Motor neuron (in vitro differentiated cells): ENCODE data around the gene LRRC28. TPM values are rescaled to one million over a fixed set of nuclear protein-coding genes. Genes with fewer than 3 reads are reported as not detected.

Experiments used
- ATAC-seq, 8 experiments: fragments of 200-7000 bp; cut with Tn5 transposase; replicated peaks in 6 of 8; 2 replicates each; pipeline ENCODE4 v1.8.0; 2021; ENCODE audit warnings: mild to moderate bottlenecking in 8 of 8, moderate library complexity in 8 of 8
- H3K27ac ChIP-seq, 2 donors: fragments of 250-450 bp; sonication (Bioruptor Pico); 2 replicates each; pipeline ENCODE4 v1.9.0; 2021; ENCODE audit warnings: antibody characterized with exemption in 2 of 2, mild to moderate bottlenecking in 2 of 2, moderate library complexity in 1 of 2
- H3K4me1 ChIP-seq, 2 donors: fragments of 250-450 bp; sonication (Bioruptor Pico); replicated peaks in 1 of 2; 2 replicates each; pipeline ENCODE4 v1.6.1; 2021; ENCODE audit warnings: antibody characterized with exemption in 2 of 2, mild to moderate bottlenecking in 2 of 2, moderate library complexity in 1 of 2
- H3K4me3 ChIP-seq, 5 donors: fragments of 250-450 bp; sonication (Bioruptor Pico); 2 replicates each; pipeline ENCODE4 v1.9.0; 2021; ENCODE audit warnings: antibody characterized with exemption in 5 of 5, mild to moderate bottlenecking in 5 of 5, moderate library complexity in 4 of 5
- WGBS, 10 experiments: fragments of 450-650 bp; shearing (Covaris generic); methylation state at CpG; one replicate each; pipeline ENCODE4 v1.0.0; 2022; 5-methylcytosine and 5-hydroxymethylcytosine counted together
- in situ Hi-C, 9 experiments: fragments of 400-800 bp; cut with MboI; loops; one replicate each; pipeline ENCODE4 v1.15.0; 2021; ENCODE audit warnings: low sequenced_read_pairs in 9 of 9, low pct_unique_long_range_greater_than_20kb in 2 of 9; ENCODE audit not compliant: unreplicated experiment in 9 of 9
- total RNA-seq, 8 experiments: library from RNA; unstranded; fragments of 300-600 nt; gene quantifications; 2 replicates each; pipeline versions ENCODE4 v1.2.3 to v1.2.4, GENCODE V29; 2022

Gene LRRC28
- 10 to 100 TPM; 13.2 to 27.2 (median 18.3) TPM for total RNA-seq

DNA sequence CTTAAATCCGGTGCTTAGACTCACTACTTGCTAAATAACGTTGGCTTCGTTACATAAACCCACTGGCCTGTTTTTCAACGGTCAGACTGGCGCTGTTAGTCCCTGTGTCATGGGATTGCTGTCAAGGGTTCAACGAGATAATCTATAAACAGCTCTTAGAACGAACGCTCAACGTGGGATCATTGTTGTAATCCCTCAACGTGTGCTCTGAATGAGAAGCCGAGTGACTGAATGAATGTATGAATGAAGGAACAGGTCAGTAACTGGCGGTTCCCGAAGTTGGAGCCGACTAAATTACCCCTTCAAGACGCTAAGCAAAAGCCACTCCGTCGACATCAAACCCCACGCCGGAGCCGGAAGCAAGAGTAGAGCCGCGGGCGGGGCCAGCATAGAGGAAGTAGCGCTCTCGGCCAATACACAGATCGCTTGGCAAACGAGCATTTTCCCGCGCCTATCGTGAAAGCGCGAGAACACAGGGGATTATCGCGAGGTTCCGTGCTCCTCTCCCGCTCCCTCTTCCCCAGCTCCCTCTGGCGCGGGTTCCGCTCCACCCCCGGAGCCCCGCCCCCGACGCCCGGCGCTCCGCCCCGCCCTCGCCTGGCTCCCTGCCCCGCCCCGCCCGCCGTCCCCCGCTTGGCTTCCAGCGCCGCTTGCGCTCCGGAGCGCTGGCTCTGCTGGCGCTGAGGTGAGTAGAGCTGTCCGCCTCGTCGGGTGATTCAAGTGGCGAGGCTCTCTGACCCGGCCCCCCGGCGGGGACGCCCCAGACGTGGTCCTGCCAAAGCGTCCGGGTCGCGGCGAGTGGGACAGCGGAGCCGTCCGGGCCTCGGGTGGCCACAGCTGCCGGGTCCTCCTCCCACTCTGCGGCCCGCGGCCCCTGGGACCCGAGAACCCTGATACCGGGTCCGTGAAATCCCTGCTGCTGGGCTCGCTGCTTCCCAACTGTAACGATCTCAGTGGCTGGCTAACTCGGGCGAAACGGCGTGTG, at the start of gene LRRC28:
TSS of gene LRRC28 (plus strand) at position 625 of the 985 bp plus-strand sequence. CDS start 4,477 bp downstream, outside the sequence.
- in situ Hi-C loops = loop anchor here in 1 of 9 experiments (25.0 kb wide), 1 partner anchor 486 kb away; the partner anchor contains the start of gene LYSMD4
- Histone ChIP-seq H3K4me3 (peak within 1 kb of the TSS; percentile 66 to 95 (median 88)), H3K4me1 (peaks cover 5 to 8% of the 10 kb centered on the region in 2 donors), H3K27ac (peak within 1 kb of the TSS; percentile 90 to 96)
- ATAC-seq = peak; percentile 92 to 99 (median 98)
- 0% methylated on average over 1 to 14 of the region's 90 CpGs for WGBS, 10 experiments

DNA sequence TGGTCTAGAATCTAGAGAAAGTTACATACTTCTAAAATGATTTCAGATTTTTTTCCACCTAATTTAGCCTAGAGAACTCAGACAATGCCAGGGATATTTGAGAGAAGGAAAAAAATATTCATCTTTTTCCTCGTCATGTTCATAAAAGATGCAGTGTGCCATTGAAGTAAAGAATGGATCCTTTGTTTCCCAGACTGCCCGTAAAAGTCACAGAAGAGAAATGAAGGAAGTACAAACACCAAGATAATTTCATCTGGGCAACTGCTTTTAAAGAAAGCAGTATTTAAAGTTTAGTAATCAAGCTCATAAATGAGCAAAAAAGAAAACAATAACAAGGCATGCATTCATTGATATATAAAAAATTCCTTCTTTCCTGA, 49.1 kb upstream of the LRRC28 start:
- H3K27ac ChIP-seq = no peak overlapping the region
- ATAC-seq = no peak
- no peaks in the 10 kb centered on the region for H3K4me1 ChIP-seq
- in situ Hi-C loops = loop anchor here in 1 of 9 experiments (25.0 kb wide), 1 partner anchor 115 kb away; no protein-coding TSS in a partner anchor
- no peak overlapping the region for H3K4me3 ChIP-seq
- WGBS, 10 experiments = 48 to 86% (median 74%) methylated on average over 1 to 2 of the region's 2 CpGs

DNA sequence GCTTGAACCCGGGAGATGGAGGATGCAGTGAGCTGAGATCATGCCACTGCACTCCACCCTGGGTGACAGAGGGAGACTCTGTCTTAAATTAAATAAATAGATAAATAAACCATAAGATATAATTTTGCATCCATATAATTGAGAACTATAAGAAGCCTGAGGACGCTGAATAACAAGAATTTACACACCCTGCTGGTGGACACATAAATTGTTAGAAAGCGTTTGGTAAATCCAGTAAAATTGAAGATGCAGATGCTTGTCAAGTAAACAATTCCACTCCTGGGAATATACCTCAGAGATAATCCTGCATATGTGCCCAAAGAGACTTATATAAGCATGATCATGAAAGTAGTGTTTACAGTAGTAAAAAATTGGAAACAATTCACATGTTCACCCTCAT, 43.6 kb upstream of the LRRC28 start:
- Histone ChIP-seq H3K27ac (no peak overlapping the region), H3K4me3 (no peak overlapping the region), H3K4me1 (no peaks in the 10 kb centered on the region)
- peak in 1 of 8 experiments; percentile 12 for ATAC-seq
- WGBS, 10 experiments = 72 to 100% (median 100%) methylated on average over 1 to 3 of the region's 3 CpGs; no CpG with 5 or more reads in 1 of the 10 experiments
- in situ Hi-C loops = loop anchor here in 1 of 9 experiments (25.0 kb wide), 1 partner anchor 120 kb away; no protein-coding TSS in a partner anchor

DNA sequence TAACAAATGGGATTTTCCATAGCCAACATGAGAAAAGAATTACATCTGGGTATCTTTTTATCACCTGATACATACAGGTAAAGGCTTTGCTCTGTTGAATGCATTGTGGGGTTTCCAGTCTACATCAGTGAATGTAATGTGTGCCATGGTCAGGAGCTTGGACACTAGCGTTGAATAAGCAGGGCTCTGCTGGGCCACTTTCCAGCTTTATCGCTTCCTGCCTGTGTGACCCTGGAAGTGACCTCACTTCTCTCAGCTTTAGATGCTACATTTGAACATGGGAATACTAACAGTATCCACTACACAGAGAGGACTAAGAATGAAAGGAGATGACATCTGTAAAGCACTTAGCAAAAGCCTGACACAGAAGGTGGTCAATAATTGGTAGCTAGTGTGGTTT, 42.0 kb upstream of the LRRC28 start:
- H3K27ac ChIP-seq = no peak overlapping the region
- H3K4me3 ChIP-seq = no peak overlapping the region
- ATAC-seq = no peak
- in situ Hi-C loops = loop anchor here in 1 of 9 experiments (25.0 kb wide), 1 partner anchor 122 kb away; no protein-coding TSS in a partner anchor
- no peaks in the 10 kb centered on the region for H3K4me1 ChIP-seq
- 80 to 100% (median 100%) methylated on average over 1 to 2 of the region's 2 CpGs; no CpG with 5 or more reads in 4 of the 10 experiments for WGBS, 10 experiments

DNA sequence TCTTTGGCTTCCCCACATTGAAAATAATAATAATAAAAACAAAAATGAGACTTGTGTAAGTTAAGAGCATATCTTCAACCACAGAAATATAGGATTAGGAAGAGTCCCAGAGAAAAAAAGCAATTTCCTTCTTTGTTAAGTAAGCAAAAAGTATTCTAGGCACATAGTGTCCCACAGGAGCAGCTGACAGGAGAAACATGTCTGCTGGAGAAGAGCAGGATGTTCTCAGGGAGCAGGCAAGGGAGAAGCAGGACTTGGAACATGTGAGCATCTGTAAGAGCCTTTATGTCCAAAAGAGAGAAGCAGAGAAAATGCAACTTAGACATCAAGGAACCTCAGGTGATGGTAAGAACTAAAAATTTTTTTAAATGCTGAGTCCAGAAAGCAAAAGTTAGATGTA, 40.9 kb upstream of the LRRC28 start:
- Histone ChIP-seq H3K4me1 (no peaks in the 10 kb centered on the region), H3K27ac (no peak overlapping the region), H3K4me3 (no peak overlapping the region)
- in situ Hi-C loops = loop anchor here in 3 of 9 experiments (10.0 to 25.0 kb wide), 2 partner anchors 106 to 123 kb away; partner anchors contain the start of gene SYNM (in 2 of the 3)
- ATAC-seq = no peak

DNA sequence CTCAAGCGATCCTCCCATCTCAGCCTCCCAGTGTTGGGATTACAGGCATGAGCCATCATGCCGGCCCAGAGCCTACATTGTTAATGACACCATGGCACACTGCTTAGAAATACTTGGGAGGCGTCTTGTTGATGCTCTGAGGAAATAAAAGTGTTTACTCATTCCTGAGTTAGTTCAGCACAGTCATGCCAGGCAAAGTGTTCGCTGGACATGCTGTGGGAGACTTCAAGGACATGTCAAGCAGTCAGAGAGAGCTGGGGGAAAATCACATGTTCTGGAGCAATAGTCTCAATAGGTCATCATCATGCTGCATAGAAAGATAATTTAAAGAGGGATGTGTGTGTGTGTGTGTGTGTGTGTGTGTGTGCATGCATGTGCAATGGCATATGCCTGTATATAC, 39.4 kb upstream of the LRRC28 start:
- peak in 1 of 8 experiments; percentile 18 for ATAC-seq
- H3K27ac ChIP-seq = no peak overlapping the region
- no peaks in the 10 kb centered on the region for H3K4me1 ChIP-seq
- no peak overlapping the region for H3K4me3 ChIP-seq
- in situ Hi-C loops = loop anchor here in 3 of 9 experiments (10.0 to 25.0 kb wide), 2 partner anchors 107 to 125 kb away; partner anchors contain the start of gene SYNM (in 2 of the 3)
- 63 to 100% (median 89%) methylated on average over 1 to 3 of the region's 4 CpGs; no CpG with 5 or more reads in 5 of the 10 experiments for WGBS, 10 experiments

DNA sequence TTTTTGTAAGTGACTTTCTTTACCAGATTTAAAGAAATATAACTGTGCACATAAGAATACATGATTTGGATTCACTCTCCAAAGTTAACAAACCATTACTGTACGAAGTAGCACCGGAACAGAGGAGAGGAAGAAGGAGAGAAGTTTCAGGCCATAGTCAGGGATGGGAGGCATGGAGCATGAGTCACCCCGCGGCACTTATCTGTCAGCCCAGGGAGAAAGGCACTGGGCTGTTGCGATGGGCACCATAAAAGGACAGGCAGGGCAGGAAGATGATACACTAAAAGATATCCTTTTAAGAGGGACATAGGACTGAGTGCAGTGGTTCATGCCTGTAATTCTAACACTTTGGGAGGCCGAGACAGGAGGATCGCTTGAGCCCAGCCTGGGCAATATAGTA, 38.9 kb upstream of the LRRC28 start:
- no peaks in the 10 kb centered on the region for H3K4me1 ChIP-seq
- H3K27ac ChIP-seq = no peak overlapping the region
- WGBS, 10 experiments = 68 to 93% (median 87%) methylated on average over 1 to 6 of the region's 7 CpGs
- H3K4me3 ChIP-seq = no peak overlapping the region
- in situ Hi-C loops = loop anchor here in 3 of 9 experiments (10.0 to 25.0 kb wide), 2 partner anchors 108 to 125 kb away; partner anchors contain the start of gene SYNM (in 2 of the 3)
- ATAC-seq = no peak

DNA sequence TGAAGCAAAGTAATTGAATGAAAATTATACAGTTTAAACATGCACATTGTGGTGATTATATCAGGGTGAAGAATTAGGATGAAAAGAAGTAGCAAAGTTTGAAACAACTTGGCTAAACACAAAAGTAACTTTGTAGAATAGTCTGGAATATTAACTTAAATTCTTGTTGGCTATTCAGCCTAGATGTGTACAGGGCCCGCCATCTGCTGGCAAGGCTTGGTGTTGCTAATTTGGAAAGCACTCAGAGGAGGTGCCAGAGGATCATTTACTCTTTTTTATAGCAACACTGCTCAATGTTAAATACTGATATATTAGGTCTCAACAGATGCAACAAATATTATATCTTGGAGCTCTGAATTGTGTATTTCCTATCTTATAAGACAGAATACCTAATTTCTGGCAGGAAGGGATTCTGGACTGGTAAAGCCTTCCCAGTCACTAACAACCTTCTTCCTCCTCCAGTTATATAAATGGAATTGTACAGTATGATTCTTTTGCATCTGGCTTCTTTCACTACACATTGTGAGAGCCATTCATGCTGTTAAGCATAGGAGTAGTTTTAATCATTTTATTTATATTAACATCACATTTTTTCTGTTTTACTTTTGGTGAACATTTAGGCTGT, 38.0 kb upstream of the LRRC28 start:
- in situ Hi-C loops = loop anchor here in 3 of 9 experiments (10.0 to 25.0 kb wide), 2 partner anchors 108 to 126 kb away; partner anchors contain the start of gene SYNM (in 2 of the 3)
- peak in 7 of 8 experiments; percentile 42 to 87 (median 65) for ATAC-seq
- H3K27ac ChIP-seq = no peak overlapping the region
- H3K4me3 ChIP-seq = no peak overlapping the region
- 0 to 33% (median 0%) methylated on average over 1 of the region's 1 CpG; no CpG with 5 or more reads in 2 of the 10 experiments for WGBS, 10 experiments
- no peaks in the 10 kb centered on the region for H3K4me1 ChIP-seq

DNA sequence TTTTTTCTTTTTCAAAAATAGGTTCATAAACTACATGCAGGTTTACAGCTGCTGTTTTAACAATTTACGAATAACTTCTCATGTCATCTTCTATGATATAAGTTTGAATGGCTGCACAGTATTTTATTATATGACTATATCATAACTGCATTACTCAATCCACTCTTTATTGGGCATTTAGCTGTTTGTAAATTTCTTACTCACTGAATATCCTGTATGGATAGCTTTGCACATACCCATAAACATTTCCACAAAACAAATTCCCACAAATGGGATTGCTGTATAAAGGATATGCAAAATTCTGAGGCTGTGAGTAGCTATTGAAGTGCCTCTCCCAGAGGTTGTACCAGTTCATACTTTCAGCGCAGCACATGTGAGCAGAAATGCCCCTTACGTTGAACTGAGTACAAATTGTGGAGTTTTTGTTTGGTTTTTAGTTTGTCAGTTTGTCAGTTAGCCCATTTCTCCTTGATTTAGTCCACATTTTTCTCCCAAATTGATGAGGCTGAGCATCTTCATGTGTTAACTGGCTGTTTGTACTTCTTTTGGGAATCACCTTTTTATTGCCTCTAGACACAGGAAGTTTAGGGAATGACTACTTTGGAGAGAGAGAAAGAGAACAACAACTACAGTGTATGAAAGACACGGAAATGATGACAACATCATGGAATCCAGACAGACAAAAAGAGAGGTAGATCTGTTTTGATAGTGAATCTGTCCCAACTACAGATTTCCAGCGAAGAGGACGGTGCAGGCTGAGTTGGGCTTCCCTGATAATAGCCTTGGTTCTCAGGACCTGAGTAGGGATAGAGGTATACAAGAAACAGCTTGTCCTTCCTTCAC, 26.7 kb upstream of the LRRC28 start:
- peak in 2 of 8 experiments; percentile 63 to 73 for ATAC-seq
- 50 to 100% (median 94%) methylated on average over 2 to 6 of the region's 6 CpGs for WGBS, 10 experiments

DNA sequence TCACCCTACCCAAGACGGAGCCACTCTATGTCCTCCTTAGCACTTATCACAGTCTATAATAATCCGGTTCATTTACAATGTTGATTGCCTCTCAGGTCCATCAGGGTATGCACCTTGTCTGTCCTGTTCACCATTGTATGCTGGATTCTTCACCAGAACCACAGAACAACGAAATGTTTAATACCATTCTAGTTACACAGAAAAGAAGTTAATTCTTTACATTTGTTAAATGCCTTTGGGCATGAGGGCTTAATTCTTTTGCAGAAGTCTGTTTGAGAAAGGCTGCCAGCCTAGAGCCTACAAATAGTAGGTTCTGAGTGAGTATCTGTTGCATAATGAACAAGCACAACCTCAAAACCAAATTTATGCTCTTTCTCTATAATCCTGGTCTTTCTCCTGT, 24.5 kb upstream of the LRRC28 start:
- Histone ChIP-seq H3K4me3 (no peak overlapping the region), H3K27ac (no peak overlapping the region), H3K4me1 (no peaks in the 10 kb centered on the region)
- ATAC-seq = no peak
- in situ Hi-C loops = no loop called here
- 42 to 86% (median 64%) methylated on average over 1 to 3 of the region's 3 CpGs; no CpG with 5 or more reads in 3 of the 10 experiments for WGBS, 10 experiments

More for the DNA sequence above, 26.7 kb upstream of the LRRC28 start:
- H3K4me1 ChIP-seq = no peaks in the 10 kb centered on the region
- H3K27ac ChIP-seq = no peak overlapping the region
- in situ Hi-C loops = loop anchor here in 1 of 9 experiments (25.0 kb wide), 1 partner anchor 137 kb away; no protein-coding TSS in a partner anchor
- no peak overlapping the region for H3K4me3 ChIP-seq

DNA sequence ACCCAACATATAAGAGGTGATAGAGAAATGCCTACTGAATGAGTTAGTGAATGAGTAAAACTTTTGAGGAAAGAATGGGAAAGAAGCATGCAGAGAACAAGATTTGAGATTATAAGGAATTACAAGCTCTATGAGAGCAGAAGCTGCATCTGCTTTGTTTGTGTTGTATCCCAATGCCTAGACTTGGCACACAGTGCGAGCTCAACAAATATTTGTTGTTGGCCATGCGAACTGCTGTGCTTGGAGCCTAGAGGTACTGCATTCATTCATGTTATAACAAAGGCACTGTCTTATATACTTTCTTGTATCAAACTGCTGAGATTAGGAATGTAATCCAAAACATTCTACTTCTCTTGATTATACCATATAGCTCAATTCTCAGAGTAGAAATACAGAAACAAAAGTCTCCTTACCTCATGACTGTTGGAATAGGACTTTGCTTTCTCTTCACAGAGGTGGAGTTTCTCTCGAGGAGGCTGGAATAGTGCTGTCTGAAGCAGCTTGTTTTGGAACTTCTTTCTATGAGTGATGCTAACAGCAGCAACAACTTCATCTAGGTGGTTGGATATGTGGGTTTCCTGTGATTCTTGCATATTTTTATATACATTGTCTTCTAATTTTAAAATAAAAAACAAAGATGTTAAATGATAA, 23.0 kb upstream of the LRRC28 start:
- Histone ChIP-seq H3K4me1 (no peaks in the 10 kb centered on the region), H3K4me3 (no peak overlapping the region), H3K27ac (no peak overlapping the region)
- ATAC-seq = no peak
- WGBS, 10 experiments = 75 to 100% (median 94%) methylated on average over 1 to 3 of the region's 3 CpGs; no CpG with 5 or more reads in 1 of the 10 experiments
- in situ Hi-C loops = no loop called here
